ENCODE measurements around the gene DNM1. TPM values are rescaled to one million over a fixed set of nuclear protein-coding genes. Genes with fewer than 3 reads are reported as not detected.
"Not testable (repeated sequence)": the region's sequence is repeated elsewhere in the genome, so short reads cannot be mapped to it uniquely, and the experiment has no call there.

DNM1 gene
- total RNA-seq, 1 experiment from 2014 or later = 5.0 TPM

DNA sequence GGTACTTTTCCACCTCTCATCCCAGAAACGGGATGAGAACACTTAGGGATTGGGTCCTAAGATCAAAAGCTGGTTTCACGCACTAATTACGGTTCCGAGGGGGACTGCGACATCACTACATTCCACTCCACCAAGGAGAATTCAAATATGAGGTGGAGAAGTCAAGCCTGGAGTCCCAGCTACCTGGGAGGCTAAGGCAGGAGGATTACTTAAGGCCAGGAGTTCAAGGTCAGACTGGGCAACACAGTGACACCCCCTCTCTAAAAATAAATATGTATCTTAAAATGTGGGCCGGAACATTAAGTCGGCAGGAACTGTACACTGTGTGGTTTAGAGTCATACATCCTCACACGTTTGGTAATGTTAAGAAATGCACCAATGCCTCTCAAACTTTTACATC, 71.1 kb downstream of the DNM1 start:
- no peaks in the 10 kb centered on the region for H3K9me3 ChIP-seq (ENCODE audit: low read length)
- H3K79me2 ChIP-seq (ENCODE audit: low read length) = peaks cover 30% of the 10 kb centered on the region
- H3K9me2 ChIP-seq (replicated peaks; ENCODE audit: insufficient read depth, low read length) = no peaks in the 10 kb centered on the region
- H3K27ac ChIP-seq (ENCODE audit: low read length) = no peak overlapping the region
- peak overlapping the region; percentile 93; the same call in 1 of the 2 replicates for H3K4me3 ChIP-seq (ENCODE audit: low read length)
- peaks cover 24% of the 10 kb centered on the region for H3K4me1 ChIP-seq (ENCODE audit: low read length)
- H3K4me2 ChIP-seq (ENCODE audit: low read depth, low read length, poor library complexity, severe bottlenecking) = peak overlapping the region; percentile 91
- H2AFZ ChIP-seq (ENCODE audit: low read length) = no peak overlapping the region
- no peak for DNase-seq
- peaks cover 3% of the 10 kb centered on the region; the same call in 1 of the 2 replicates for H3K36me3 ChIP-seq (ENCODE audit: insufficient read depth, low read length)
- no peaks in the 10 kb centered on the region for H3K27me3 ChIP-seq (ENCODE audit: low read length)
- H4K20me1 ChIP-seq (ENCODE audit: insufficient read depth, low read depth, low read length) = no peaks in the 10 kb centered on the region
- peak overlapping the region; percentile 97 for H3K9ac ChIP-seq (ENCODE audit: low read length)

GRCh38 chr9:128275198-128276007, 72.2 kb downstream of the DNM1 start, which contains the start of gene GOLGA2:
TSS of gene GOLGA2 (minus strand) at chr9:128276007. CDS start at chr9:128275976, 31 bp downstream.
- Histone ChIP-seq H3K27ac (ENCODE audit: low read length) (peak within 1 kb of the TSS; percentile 66; the same call in 1 of the 2 replicates), H4K20me1 (ENCODE audit: insufficient read depth, low read depth, low read length) (no peaks in the 10 kb centered on the region), H3K4me2 (ENCODE audit: low read depth, low read length, poor library complexity, severe bottlenecking) (peak within 1 kb of the TSS; percentile 95), H3K27me3 (ENCODE audit: low read length) (no peaks in the 10 kb centered on the region), H3K79me2 (ENCODE audit: low read length) (peaks cover 30% of the 10 kb centered on the region), H3K9ac (ENCODE audit: low read length) (peak within 1 kb of the TSS; percentile 97), H2AFZ (ENCODE audit: low read length) (peak within 1 kb of the TSS; percentile 44; the same call in 1 of the 2 replicates), H3K4me1 (ENCODE audit: low read length) (peaks cover 24% of the 10 kb centered on the region), H3K9me3 (ENCODE audit: low read length) (no peaks in the 10 kb centered on the region), H3K36me3 (ENCODE audit: insufficient read depth, low read length) (peaks cover 2% of the 10 kb centered on the region; the same call in 1 of the 2 replicates), H3K4me3 (ENCODE audit: low read length) (peak within 1 kb of the TSS; percentile 93), H3K9me2 (replicated peaks; ENCODE audit: insufficient read depth, low read length) (no peaks in the 10 kb centered on the region)
- peak; percentile 63 for DNase-seq

DNA sequence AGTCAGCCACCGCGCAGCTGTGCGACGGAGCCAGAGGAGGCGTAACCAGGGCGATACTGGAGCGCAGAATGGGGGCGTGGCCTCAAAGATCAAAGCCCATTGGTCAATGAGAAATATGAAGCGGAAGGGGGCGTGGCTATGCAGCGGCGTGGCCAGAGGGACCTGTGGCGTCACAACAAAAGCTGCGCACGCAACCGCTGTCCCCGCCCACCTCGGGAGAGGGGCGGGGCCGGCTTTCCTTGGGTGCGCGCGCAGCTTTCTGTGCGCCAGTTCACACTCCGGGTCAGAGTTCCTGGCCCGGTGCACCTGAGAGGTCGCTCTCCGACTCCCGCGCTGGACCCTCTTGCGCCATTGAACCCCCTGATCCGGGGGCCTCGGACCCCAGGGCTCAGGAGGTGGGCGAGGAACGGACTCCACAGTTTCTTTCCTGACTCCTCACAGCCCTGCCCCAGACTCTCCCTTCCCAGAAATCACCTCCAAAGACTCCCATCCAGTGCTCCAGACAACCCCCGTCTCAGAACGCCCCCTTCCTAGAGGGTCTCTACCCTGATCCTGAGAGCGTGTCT, 72.9 kb downstream of the DNM1 start, which contains the start of gene SWI5:
Gene SWI5, plus strand, starts transcription at position 269 of the 566 bp plus-strand sequence.
- Histone ChIP-seq H3K4me3 (ENCODE audit: low read length) (peak within 1 kb of the TSS; percentile 93), H3K4me1 (ENCODE audit: low read length) (peaks cover 24% of the 10 kb centered on the region), H3K9ac (ENCODE audit: low read length) (peak within 1 kb of the TSS; percentile 97), H2AFZ (ENCODE audit: low read length) (peak within 1 kb of the TSS; percentile 44; the same call in 1 of the 2 replicates), H3K9me2 (replicated peaks; ENCODE audit: insufficient read depth, low read length) (no peaks in the 10 kb centered on the region), H4K20me1 (ENCODE audit: insufficient read depth, low read depth, low read length) (no peaks in the 10 kb centered on the region), H3K27me3 (ENCODE audit: low read length) (no peaks in the 10 kb centered on the region), H3K36me3 (ENCODE audit: insufficient read depth, low read length) (no peaks in the 10 kb centered on the region), H3K4me2 (ENCODE audit: low read depth, low read length, poor library complexity, severe bottlenecking) (peak within 1 kb of the TSS; percentile 95), H3K27ac (ENCODE audit: low read length) (peak within 1 kb of the TSS; percentile 66; the same call in 1 of the 2 replicates), H3K79me2 (ENCODE audit: low read length) (peaks cover 30% of the 10 kb centered on the region), H3K9me3 (ENCODE audit: low read length) (no peaks in the 10 kb centered on the region)
- DNase-seq = peak; percentile 100

DNA sequence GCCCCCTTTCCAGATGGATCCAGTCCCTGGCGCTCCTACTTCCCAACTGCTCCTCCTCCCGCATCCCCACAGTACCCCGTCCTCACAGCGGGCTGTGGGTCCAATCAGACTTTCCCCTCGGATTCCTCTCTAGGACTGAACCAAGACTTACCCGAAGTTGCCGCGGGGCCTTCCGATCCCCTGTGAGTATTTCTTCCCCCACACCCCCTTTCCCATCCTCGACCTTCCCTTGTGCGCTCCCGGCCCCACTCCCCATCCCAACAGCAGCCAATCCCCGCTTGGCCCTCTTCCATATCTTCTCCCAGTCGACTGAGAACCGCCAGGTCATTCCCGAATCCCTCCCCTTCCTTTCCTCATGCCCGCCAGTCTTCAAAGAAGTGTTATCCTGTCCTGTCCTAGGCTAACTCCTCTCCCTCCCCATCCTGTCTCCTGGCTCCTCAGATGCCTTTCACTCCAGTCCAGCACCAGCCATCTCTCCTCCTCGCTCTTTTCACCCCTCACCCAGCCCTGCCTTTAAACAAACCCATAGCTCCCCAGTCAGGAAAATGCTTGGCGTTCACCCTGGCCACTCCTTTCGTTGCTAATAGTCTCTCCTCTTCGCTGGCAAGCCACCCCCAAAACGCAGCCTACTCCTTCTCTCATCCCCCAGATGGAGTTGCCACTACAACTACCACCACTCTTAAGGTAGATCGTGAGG, 73.5 kb downstream of the DNM1 start:
- Histone ChIP-seq H4K20me1 (ENCODE audit: insufficient read depth, low read depth, low read length) (no peaks in the 10 kb centered on the region), H3K27me3 (ENCODE audit: low read length) (no peaks in the 10 kb centered on the region), H3K4me2 (ENCODE audit: low read depth, low read length, poor library complexity, severe bottlenecking) (peak overlapping the region; percentile 95), H3K36me3 (ENCODE audit: insufficient read depth, low read length) (no peaks in the 10 kb centered on the region), H3K79me2 (ENCODE audit: low read length) (peaks cover 30% of the 10 kb centered on the region), H3K4me3 (ENCODE audit: low read length) (peak overlapping the region; percentile 91), H3K27ac (ENCODE audit: low read length) (0 out of 2 replicates have a peak overlapping the region, but pooled peaks have one; percentile 30), H2AFZ (ENCODE audit: low read length) (peak overlapping the region; percentile 44; the same call in 1 of the 2 replicates), H3K9me3 (ENCODE audit: low read length) (no peaks in the 10 kb centered on the region), H3K9me2 (replicated peaks; ENCODE audit: insufficient read depth, low read length) (no peaks in the 10 kb centered on the region), H3K9ac (ENCODE audit: low read length) (peak overlapping the region; percentile 95), H3K4me1 (ENCODE audit: low read length) (peaks cover 24% of the 10 kb centered on the region)
- DNase-seq = no peak

DNA sequence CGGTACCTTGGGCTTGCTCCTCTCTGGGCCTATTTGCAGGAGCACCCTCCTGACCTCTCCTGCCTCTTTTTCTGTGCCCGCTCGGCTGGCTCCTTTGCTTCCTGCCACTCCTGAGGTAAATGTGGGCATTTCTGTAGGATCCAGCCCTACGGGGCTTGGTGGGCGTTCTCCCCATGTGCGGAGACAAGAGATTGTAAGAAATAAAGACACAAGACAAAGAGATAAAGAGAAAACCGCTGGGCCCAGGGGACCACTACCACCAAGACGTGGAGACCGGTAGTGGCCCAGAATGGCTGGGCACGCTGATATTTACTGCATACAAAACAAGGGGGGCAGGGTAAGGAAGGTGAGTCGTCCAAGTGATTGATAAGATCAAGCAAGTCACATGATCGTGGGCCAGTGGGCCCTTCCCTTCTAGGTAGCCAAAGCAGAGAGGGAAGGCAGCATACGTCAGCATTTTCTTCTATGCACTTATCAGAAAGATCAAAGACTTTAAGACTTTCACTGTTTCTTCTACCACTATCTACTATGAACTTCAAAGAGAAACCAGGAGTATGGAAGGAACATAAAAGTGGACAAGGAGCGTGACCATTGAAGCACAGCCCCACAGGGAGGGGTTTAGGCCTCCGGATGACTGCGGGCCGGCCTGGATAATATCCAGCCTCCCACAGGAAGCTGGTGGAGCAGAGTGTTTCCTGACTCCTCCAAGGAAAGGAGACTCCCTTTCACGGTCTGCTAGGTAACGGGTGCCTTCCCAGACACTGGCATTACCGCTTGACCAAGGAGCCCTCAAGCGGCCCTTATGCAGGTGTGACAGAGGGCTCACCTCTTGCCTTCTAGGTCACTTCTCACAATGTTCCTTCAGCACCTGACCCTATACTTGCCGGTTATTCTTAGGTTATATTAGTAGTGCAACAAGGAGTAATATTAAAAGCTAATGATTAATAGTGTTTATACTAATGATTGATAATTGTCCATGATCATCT, 76.2 kb downstream of the DNM1 start:
- DNase-seq; H4K20me1 ChIP-seq (ENCODE audit: insufficient read depth, low read depth, low read length); H3K36me3 ChIP-seq (ENCODE audit: insufficient read depth, low read length); H2AFZ ChIP-seq (ENCODE audit: low read length); H3K27ac ChIP-seq (ENCODE audit: low read length); H3K9me3 ChIP-seq (ENCODE audit: low read length); H3K9ac ChIP-seq (ENCODE audit: low read length); H3K4me3 ChIP-seq (ENCODE audit: low read length); H3K4me2 ChIP-seq (ENCODE audit: low read depth, low read length, poor library complexity, severe bottlenecking); H3K27me3 ChIP-seq (ENCODE audit: low read length); H3K9me2 ChIP-seq (replicated peaks; ENCODE audit: insufficient read depth, low read length): not testable (repeated sequence)
- Histone ChIP-seq H3K4me1 (ENCODE audit: low read length) (peaks cover 19% of the 10 kb centered on the region), H3K79me2 (ENCODE audit: low read length) (peaks cover 21% of the 10 kb centered on the region)

- H3K4me1 ChIP-seq (ENCODE audit: low read length) = peaks cover 11% of the 10 kb centered on the region
Measured at GRCh38 chr9:128280084-128280622, 77.0 kb downstream of the DNM1 start.

DNA sequence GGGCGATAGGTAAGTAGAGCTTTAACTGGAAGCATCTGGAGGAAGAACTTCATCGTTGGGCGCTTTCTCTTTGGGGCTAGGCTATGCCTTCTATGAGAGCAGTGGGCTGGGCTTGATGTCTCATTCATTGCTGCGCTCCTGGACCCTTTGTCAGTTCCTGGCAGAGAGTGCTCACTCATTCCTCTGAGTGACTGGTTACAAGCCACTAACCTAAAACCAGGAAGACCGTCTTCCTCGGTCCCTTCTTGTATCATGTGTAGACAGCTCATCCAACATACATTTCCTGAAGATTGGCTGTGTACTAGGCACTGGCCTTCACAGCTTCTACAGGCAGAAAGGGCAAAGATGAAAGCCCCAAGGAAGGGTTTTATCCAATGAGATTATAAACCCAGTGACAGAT, 79.3 kb downstream of the DNM1 start:
- no peak for DNase-seq
- H3K4me2 ChIP-seq (ENCODE audit: low read depth, low read length, poor library complexity, severe bottlenecking) = no peak overlapping the region

More at GRCh38 chr9:128280084-128280622, 77.0 kb downstream of the DNM1 start:
- no peaks in the 10 kb centered on the region for H3K9me2 ChIP-seq (replicated peaks; ENCODE audit: insufficient read depth, low read length)
- H3K36me3 ChIP-seq (ENCODE audit: insufficient read depth, low read length) = no peaks in the 10 kb centered on the region
- H3K9me3 ChIP-seq (ENCODE audit: low read length) = no peaks in the 10 kb centered on the region
- no peak overlapping the region for H3K27ac ChIP-seq (ENCODE audit: low read length)
- no peak overlapping the region for H3K4me2 ChIP-seq (ENCODE audit: low read depth, low read length, poor library complexity, severe bottlenecking)
- no peak overlapping the region for H3K9ac ChIP-seq (ENCODE audit: low read length)
- peaks cover 13% of the 10 kb centered on the region for H3K79me2 ChIP-seq (ENCODE audit: low read length)
- H3K27me3 ChIP-seq (ENCODE audit: low read length) = no peaks in the 10 kb centered on the region
- H2AFZ ChIP-seq (ENCODE audit: low read length) = no peak overlapping the region
- DNase-seq = no peak
- no peaks in the 10 kb centered on the region for H4K20me1 ChIP-seq (ENCODE audit: insufficient read depth, low read depth, low read length)
- no peak overlapping the region for H3K4me3 ChIP-seq (ENCODE audit: low read length)

More for the DNA sequence above, 79.3 kb downstream of the DNM1 start:
- no peaks in the 10 kb centered on the region for H3K9me3 ChIP-seq (ENCODE audit: low read length)
- H3K27me3 ChIP-seq (ENCODE audit: low read length) = no peaks in the 10 kb centered on the region
- no peak overlapping the region for H3K27ac ChIP-seq (ENCODE audit: low read length)
- H2AFZ ChIP-seq (ENCODE audit: low read length) = no peak overlapping the region
- H3K9ac ChIP-seq (ENCODE audit: low read length) = no peak overlapping the region
- H3K4me1 ChIP-seq (ENCODE audit: low read length) = peaks cover 1% of the 10 kb centered on the region
- H3K9me2 ChIP-seq (replicated peaks; ENCODE audit: insufficient read depth, low read length) = no peaks in the 10 kb centered on the region
- H4K20me1 ChIP-seq (ENCODE audit: insufficient read depth, low read depth, low read length) = no peaks in the 10 kb centered on the region
- H3K79me2 ChIP-seq (ENCODE audit: low read length) = no peaks in the 10 kb centered on the region
- no peaks in the 10 kb centered on the region for H3K36me3 ChIP-seq (ENCODE audit: insufficient read depth, low read length)
- H3K4me3 ChIP-seq (ENCODE audit: low read length) = no peak overlapping the region

All from Karpas-422 (cell line).